H1 (cell line): Measurements from ENCODE around the gene ARID5B. TPM values are rescaled to one million over a fixed set of nuclear protein-coding genes. Genes with fewer than 3 reads are reported as not detected.

ENCODE experiments used
- ATF3 ChIP-seq: IDR thresholded peaks from 2 replicates; pipeline ENCODE4 v1.6.1; 2011; ENCODE audit warnings: low read depth, mild to moderate bottlenecking, low read length; ENCODE audit not compliant: insufficient read depth
- CBX5 ChIP-seq: fragments of 300-800, 300-1000 bp; sonication (generic); IDR thresholded peaks from 2 replicates; pipeline ENCODE4 v1.7.1; 2016; ENCODE audit warnings: antibody characterized with exemption, low read length, low read depth
- CEBPB ChIP-seq: IDR thresholded peaks from 2 replicates; pipeline ENCODE4 v1.6.1; 2012; ENCODE audit warnings: low read depth, low read length
- CHD1 ChIP-seq: IDR thresholded peaks from 2 replicates; pipeline ENCODE4 v1.6.1; 2012; ENCODE audit warnings: low read depth, low read length, improper control_type of control experiment
- CHD7 ChIP-seq: fragments of 300-600 bp; sonication (generic); IDR thresholded peaks from 2 replicates; pipeline ENCODE4 v1.7.1; 2012; ENCODE audit warnings: low read length, moderate library complexity, mild to moderate bottlenecking, inconsistent platforms; ENCODE audit not compliant: insufficient replicate concordance
- CREB1 ChIP-seq: IDR thresholded peaks from 2 replicates; pipeline ENCODE4 v1.6.1; 2012; ENCODE audit warnings: inconsistent platforms
- JUN ChIP-seq: IDR thresholded peaks from 2 replicates; pipeline ENCODE4 v1.6.1; 2011; ENCODE audit warnings: low read depth, mild to moderate bottlenecking, improper control_type of control experiment, low read length
- KDM5A ChIP-seq: fragments of 200-600 bp; IDR thresholded peaks from 2 replicates; pipeline ENCODE4 v1.7.1; 2012; ENCODE audit warnings: mild to moderate bottlenecking, low read length, inconsistent platforms, mixed read lengths
- RNF2 ChIP-seq: fragments of 200-900, 300-1000 bp; sonication (generic); IDR thresholded peaks from 2 replicates; pipeline ENCODE4 v1.7.1; 2016; ENCODE audit warnings: borderline replicate concordance, low read depth, mild to moderate bottlenecking, antibody characterized with exemption, low read length; ENCODE audit not compliant: poor library complexity, severe bottlenecking; ENCODE audit errors: missing control alignments
- SIN3A ChIP-seq, 2 experiments: IDR thresholded peaks in 1 of 2; conservative IDR thresholded peaks in 1 of 2; 2 replicates each; pipeline ENCODE4 v1.6.1; 2011 to 2012; ENCODE audit warnings: low read length in 2 of 2, improper control_type of control experiment in 1 of 2, low read depth in 1 of 2, mild to moderate bottlenecking in 1 of 2
- SRF ChIP-seq: IDR thresholded peaks from 2 replicates; pipeline ENCODE4 v1.6.1; 2011; ENCODE audit warnings: mild to moderate bottlenecking, low read depth, low read length, moderate library complexity
- TAF1 ChIP-seq: IDR thresholded peaks from 2 replicates; pipeline ENCODE4 v1.6.1; 2011; ENCODE audit warnings: mild to moderate bottlenecking, low read depth, low read length
- polyA plus RNA-seq, 7 experiments: library from polyadenylated mRNA; depleted of rRNA in 3 of 7; stranded (reverse) in 5 of 7; unstranded in 2 of 7; fragments of >200 nt in 5 of 7; fragments of 200-250 nt in 2 of 7; gene quantifications; 1 replicate in 5 of 7; 2 replicates in 1 of 7; 4 replicates in 1 of 7; pipeline versions ENCODE4 v1.2.1 to v1.2.3, GENCODE V29; 2011 to 2013; ENCODE audit warnings: missing spikeins in 2 of 7, mixed read lengths in 2 of 7
- total RNA-seq: library from RNA; stranded (reverse); fragmentation: NEBNext Ultra II Directional; extraction: Animal tissue kit (Norgen Biotek cat#: 25700); gene quantifications from 2 replicates; pipeline ENCODE4 v1.2.1, GENCODE V29; 2021

Gene ARID5B
- total and polyA plus RNA-seq, 2 of the 8 experiments (the other 6 are each of a cell fraction or from before 2014, with no cell fraction given) = 0.21 to 1.1 TPM

- TF ChIP-seq CHD7 (no peak), RNF2 (no peak), SIN3A (conservative IDR thresholded peaks at IDR 0.05 in 1 of 2, IDR thresholded peaks at IDR 0.05 in 1 of 2; ENCODE audit: low read depth in 1 of 2, low read length in 2 of 2) (no peak), ATF3 (no peak), JUN (no peak), KDM5A (no peak), CEBPB (no peak), CBX5 (no peak), CHD1 (no peak), SRF (no peak), CREB1 (no peak), TAF1 (no peak)
Measured at GRCh38 chr10:62007145-62007544, 105.6 kb downstream of the ARID5B start (continued).
